Measurements from ENCODE around the gene THRB. TPM values are rescaled to one million over a fixed set of nuclear protein-coding genes. Genes with fewer than 3 reads are reported as not detected.
"Not testable (repeated sequence)": the region's sequence is repeated elsewhere in the genome, so short reads cannot be mapped to it uniquely, and the experiment has no call there.

The THRB gene
- total RNA-seq, 3 donors from 2014 or later: not detected

DNA sequence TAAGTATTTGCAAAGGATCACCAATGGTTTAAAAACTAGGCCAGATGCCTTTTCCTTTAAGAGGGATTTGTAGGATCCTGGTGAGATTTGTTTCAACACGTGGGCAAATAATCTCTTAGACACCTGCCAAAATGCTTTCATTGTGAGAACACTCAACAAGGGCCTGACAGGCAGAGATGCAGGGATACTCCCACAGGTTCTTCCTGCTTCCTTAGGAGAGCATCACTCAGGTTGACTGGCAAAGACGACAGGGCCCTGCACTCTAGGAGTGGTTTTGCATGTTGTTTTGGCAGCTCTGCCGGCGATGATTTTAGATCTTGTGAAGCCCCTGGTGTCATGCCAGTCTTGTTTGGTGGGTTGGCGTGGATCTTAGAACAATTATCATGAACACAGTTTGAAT is 365.1 kb downstream of the THRB start:
- Mint-ChIP-seq H3K9me3 (no peaks in the 10 kb centered on the region), H3K36me3 (ENCODE audit: insufficient read depth) (no peaks in the 10 kb centered on the region), H3K4me1 (ENCODE audit: low read depth) (no peaks in the 10 kb centered on the region), H3K27me3 (ENCODE audit: low read depth) (no peaks in the 10 kb centered on the region), H3K4me3 (no peak overlapping the region)
- ATAC-seq (no peak), DNase-seq (no peak)

DNA sequence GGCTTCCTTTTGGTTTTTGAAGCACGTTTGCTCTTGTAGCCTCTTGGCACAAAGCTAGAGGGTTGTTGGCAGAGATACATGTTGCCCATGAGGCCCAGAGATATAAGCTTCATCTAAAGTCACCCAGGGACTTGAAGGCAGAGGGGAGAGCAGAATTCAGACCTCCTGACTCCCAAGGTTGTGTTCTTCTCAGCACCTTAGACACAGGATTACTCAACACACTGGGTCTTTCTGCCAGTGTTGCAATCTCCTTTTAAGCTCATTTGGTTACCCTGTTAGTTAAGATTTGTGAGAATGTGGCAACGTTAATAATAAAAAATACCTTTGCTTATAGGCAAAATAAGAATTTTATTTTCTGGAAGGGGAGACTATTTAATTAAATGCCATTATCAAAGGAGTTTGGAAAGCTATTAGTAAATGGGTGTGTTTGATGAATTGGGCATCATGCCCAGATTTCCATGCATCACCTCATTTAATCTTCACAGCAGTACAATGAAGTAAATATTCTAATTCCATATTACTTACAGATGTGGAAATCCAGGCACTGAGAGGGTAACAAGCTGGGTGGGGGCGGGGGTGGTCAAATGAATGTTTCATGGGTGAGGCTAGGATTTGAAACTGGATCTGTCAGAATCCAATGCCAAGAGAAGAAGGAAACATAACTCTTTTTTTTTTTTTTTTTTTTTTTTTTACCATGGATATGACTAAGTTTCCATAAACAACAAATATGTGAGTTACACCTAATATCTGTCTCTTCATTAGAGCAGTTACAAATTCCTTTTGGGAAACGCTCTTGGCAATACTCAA is 366.2 kb downstream of the THRB start:
- ATAC-seq (no peak), DNase-seq (no peak)
- Mint-ChIP-seq H3K36me3 (ENCODE audit: insufficient read depth) (no peaks in the 10 kb centered on the region), H3K27me3 (ENCODE audit: low read depth) (no peaks in the 10 kb centered on the region), H3K4me3 (no peak overlapping the region), H3K9me3 (no peaks in the 10 kb centered on the region), H3K4me1 (ENCODE audit: low read depth) (no peaks in the 10 kb centered on the region)

DNA sequence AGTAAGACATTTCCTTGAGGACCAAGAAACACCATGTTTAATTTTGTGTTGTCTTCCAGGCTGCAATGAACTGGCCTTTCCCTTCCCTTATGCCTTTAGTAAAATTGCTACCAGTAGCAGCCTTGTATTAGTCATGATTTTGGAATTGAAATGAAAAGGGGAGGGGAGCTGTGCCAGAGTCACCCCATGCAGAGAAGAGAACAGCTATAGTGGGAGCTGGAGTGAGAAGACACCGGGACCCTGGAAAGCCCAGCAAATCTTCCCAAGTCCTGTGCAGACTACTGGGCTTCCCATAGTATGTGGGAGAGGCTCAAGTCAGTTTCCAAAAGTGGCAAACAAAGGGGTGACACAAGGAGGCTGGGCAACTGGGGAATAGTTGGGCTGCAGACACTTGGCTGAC is 371.1 kb downstream of the THRB start:
- no peaks in the 10 kb centered on the region for H3K4me1 Mint-ChIP-seq (ENCODE audit: low read depth)
- no peaks in the 10 kb centered on the region for H3K9me3 Mint-ChIP-seq
- DNase-seq (no peak), ATAC-seq (no peak)
- H3K27me3 Mint-ChIP-seq (ENCODE audit: low read depth): no peaks in the 10 kb centered on the region
- no peaks in the 10 kb centered on the region for H3K36me3 Mint-ChIP-seq (ENCODE audit: insufficient read depth)
- no peak overlapping the region for H3K4me3 Mint-ChIP-seq

DNA sequence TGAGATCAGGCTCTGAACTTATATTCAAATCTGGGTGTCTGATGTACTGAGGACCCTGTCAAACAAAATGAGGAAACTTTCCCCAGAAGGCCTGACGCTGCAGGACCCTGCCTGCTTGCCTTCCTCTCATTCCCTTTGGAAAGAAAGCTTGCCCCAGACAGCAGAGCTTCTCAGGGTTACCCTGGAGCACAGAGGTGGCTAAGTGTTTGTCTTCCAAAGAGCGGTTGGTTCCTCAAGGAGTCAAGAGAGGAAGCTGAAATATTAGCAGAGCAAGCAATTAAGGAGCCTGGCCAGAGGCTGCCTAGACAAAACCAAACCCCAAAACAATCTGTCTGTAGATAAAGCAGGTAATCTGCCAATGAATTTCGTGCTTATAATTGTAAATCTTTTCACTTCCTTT is 374.2 kb downstream of the THRB start:
- Mint-ChIP-seq H3K4me3 (no peak overlapping the region), H3K36me3 (ENCODE audit: insufficient read depth) (no peaks in the 10 kb centered on the region), H3K4me1 (ENCODE audit: low read depth) (no peaks in the 10 kb centered on the region), H3K9me3 (no peaks in the 10 kb centered on the region), H3K27me3 (ENCODE audit: low read depth) (no peaks in the 10 kb centered on the region)
- DNase-seq: no peak
- no peak for ATAC-seq

DNA sequence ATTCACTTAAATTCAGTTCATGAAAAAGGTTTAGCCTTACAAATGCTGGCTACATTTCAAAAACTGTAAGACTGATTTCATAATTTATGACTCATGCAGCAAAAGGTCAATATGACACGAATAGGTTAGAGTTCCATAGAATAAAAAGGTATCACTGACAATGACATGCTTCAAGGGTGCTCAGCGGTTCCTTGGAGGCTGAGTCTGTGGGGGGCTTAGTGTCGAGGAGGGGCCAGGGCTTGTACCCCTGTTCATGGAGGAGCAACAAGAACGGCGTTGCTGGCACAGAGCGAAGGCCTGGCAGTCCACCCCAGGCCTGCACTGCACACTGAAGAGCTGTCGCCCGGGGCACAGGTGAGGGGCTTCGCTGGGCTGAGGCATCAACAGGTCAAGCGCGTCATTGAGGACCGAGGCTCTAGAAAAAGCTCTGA is 375.3 kb downstream of the THRB start:
- Mint-ChIP-seq H3K4me1 (ENCODE audit: low read depth) (no peaks in the 10 kb centered on the region), H3K36me3 (ENCODE audit: insufficient read depth) (no peaks in the 10 kb centered on the region), H3K9me3 (no peaks in the 10 kb centered on the region), H3K27me3 (ENCODE audit: low read depth) (no peaks in the 10 kb centered on the region), H3K4me3 (no peak overlapping the region)
- DNase-seq: no peak
- no peak for ATAC-seq

DNA sequence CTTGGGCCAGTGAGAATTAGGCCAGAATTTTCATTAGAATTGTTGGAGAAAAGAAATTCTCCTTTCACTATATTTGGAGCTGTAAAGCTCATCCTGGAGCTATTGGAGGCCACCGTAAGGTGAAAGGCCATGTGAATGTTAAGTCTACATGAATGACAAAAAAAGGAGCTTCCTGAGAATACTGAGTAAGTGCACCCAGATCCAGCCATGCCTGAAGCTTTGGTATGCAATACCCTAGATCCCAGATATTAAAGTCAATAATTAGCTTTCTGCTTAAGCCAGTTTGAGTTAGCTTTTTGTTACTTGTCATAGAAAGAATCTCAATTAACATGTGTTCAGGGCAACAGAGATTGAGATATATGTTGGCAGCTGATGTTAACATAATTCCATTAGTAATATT is 377.1 kb downstream of the THRB start:
- ATAC-seq (no peak), DNase-seq (no peak)
- Mint-ChIP-seq H3K9me3 (no peaks in the 10 kb centered on the region), H3K4me1 (ENCODE audit: low read depth) (no peaks in the 10 kb centered on the region), H3K4me3 (no peak overlapping the region), H3K27me3 (ENCODE audit: low read depth) (no peaks in the 10 kb centered on the region), H3K36me3 (ENCODE audit: insufficient read depth) (no peaks in the 10 kb centered on the region)

DNA sequence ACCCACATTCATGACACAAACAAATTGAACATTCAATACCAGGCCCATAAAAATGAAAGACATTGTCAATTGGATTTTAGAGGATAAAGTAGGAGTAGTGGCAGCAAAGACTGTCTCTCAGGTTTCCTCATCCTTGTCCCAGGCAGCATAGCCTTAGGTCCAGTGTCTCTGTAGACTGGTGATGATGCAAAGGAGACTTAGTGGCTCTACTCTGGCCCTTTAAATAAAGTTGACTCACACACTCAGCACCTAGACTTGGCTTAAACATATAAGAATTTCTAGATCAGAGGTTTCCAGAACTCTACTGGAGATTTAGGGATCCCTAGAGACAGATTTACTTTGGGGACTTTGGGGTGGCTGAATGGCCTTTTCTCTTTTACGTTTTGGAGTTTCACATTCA is 382.9 kb downstream of the THRB start:
- Mint-ChIP-seq H3K36me3 (ENCODE audit: insufficient read depth) (no peaks in the 10 kb centered on the region), H3K4me1 (ENCODE audit: low read depth) (no peaks in the 10 kb centered on the region), H3K27me3 (ENCODE audit: low read depth) (no peaks in the 10 kb centered on the region), H3K4me3 (no peak overlapping the region), H3K9me3 (no peaks in the 10 kb centered on the region)
- ATAC-seq: no peak
- DNase-seq: no peak

DNA sequence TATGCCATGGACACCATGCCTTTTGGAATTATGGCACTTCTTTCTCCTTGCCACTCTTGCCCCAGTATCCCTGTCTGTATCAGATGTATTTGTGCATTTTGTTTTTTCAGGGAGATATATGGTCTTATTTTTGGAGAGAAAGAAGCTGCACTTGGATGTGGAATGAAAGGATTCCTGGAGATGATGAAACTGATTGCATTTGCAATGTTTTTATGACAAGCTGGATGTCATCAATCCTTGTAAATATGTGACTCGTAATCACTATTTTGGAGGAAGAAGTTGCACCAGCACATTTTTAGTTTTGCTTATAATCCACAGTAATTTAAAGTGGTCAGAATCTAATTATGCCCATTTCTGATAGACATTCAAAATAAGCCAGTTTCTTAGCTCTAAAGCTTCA is 384.6 kb downstream of the THRB start:
- DNase-seq (no peak), ATAC-seq (no peak)
- Mint-ChIP-seq H3K36me3 (ENCODE audit: insufficient read depth) (no peaks in the 10 kb centered on the region), H3K27me3 (ENCODE audit: low read depth) (no peaks in the 10 kb centered on the region), H3K4me3 (no peak overlapping the region), H3K4me1 (ENCODE audit: low read depth) (no peaks in the 10 kb centered on the region), H3K9me3 (no peaks in the 10 kb centered on the region)

DNA sequence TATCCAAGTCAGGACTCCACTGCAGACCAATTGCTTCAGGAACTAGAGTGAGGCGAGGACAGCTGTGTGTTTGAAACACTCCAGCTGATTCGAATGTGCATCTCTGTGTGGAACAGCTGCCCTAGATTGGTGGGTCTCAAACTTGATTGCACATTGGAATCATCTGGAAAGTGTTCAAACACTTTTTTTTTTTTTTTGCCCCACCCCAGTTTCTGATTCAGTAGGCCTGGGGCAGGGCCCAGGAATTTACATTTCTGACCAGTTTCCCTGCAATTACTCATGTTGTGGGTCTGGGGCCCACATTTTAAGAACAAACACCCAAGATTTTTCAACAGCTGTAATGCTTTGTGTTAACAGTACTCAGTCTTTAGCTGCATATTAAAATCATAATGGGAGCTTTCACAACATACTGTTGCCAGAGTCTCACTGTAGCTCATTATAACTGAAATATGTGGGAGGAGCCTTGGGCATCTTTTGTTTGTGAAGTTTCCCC is 392.9 kb downstream of the THRB start:
- H3K9me3 Mint-ChIP-seq: peaks cover 5% of the 10 kb centered on the region
- no peak for DNase-seq
- no peak for ATAC-seq
- H3K4me3 Mint-ChIP-seq: no peak overlapping the region
- H3K4me1 Mint-ChIP-seq (ENCODE audit: low read depth): no peaks in the 10 kb centered on the region
- H3K36me3 Mint-ChIP-seq (ENCODE audit: insufficient read depth): no peaks in the 10 kb centered on the region
- peaks cover 3% of the 10 kb centered on the region for H3K27me3 Mint-ChIP-seq (ENCODE audit: low read depth)

DNA sequence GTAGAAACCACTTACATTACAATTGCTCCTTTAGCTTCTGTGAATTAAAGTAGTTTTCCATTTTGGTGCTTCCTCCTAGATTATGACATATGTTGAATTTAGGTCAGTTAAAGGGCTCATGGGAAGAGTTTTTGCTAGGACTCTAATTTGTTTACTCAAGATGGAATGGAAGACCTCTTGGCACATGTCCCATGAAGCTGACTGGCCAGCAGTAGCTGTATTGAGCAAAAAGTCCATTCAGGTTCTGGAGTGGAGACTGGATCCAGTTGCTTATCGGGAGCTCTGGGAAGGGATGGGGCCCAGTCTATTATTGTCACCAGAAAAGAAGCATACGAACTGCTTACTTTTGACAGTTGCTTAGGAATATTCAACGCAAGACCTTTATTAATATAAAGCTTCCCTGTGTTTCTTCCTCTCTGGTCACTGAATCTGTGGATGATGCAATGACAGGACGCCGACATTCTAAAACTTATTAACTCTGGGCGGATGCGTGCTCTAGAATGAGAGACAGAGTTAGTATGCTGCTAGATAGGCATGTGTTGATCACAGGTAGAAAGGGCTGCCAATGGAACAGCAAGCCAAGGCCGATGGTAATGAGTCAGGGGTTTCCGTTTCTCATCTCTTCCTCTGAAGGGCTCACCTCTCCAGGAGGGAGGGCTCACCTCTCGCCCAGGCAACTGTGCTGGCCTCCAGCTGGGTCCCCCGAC is 393.8 kb downstream of the THRB start:
- Mint-ChIP-seq H3K4me1 (ENCODE audit: low read depth) (no peaks in the 10 kb centered on the region), H3K9me3 (peaks cover 5% of the 10 kb centered on the region), H3K27me3 (ENCODE audit: low read depth) (peaks cover 3% of the 10 kb centered on the region), H3K36me3 (ENCODE audit: insufficient read depth) (no peaks in the 10 kb centered on the region), H3K4me3 (no peak overlapping the region)
- DNase-seq (no peak), ATAC-seq (no peak)

DNA sequence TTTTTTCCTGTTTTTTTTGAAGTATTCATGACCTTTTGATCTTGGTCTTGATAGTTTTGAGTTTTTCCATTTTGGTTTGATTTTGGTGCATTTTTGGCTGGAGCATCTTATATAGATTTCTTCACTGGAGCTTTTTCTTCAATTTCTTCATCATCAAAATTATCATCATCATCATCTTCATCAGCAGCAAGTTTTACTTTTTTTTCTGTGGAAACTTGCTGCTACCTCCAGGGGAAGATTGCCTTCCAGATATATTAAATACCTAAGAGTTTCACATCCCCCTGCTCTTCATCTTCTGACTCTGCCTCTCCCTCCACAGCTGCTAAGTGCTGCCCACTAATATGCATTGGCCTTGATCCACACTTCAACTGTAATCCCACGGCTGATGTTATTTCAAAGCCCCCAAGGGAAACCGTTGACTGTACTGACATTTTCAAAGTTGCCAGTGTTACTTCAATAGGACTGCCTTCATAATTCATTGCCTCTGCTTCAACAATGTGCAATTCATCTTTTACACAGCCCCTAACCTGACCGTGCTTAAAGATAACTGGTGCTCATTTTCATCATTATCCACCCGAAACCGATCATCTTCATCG is 397.9 kb downstream of the THRB start:
- no peak for ATAC-seq

DNA sequence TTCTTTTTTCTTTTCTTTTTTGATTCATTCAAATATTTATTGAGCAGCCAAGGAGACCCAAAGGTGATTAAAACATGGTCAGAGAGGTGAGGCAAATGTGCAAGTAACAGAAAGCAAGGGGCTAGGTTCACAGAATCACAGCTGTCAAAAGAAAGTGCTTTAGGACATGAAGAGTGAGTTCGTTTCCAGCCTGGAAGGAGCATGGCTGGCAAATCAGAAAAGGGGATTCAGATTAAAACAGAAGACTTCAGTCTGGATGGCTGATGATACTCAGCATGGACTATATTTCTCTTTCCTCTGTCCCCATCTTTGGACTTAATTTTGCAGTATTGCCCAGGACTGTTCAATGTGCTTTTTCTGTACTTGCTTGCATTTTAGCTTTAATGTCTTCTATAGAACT is 398.4 kb downstream of the THRB start:
- Mint-ChIP-seq H3K9me3 (no peaks in the 10 kb centered on the region), H3K4me3 (no peak overlapping the region), H3K36me3 (ENCODE audit: insufficient read depth) (no peaks in the 10 kb centered on the region), H3K27me3 (ENCODE audit: low read depth) (peaks cover 3% of the 10 kb centered on the region), H3K4me1 (ENCODE audit: low read depth) (no peaks in the 10 kb centered on the region)
- DNase-seq (no peak), ATAC-seq (no peak)

More for the DNA sequence above, 397.9 kb downstream of the THRB start:
- H3K27me3 Mint-ChIP-seq (ENCODE audit: low read depth): peaks cover 3% of the 10 kb centered on the region
- no peaks in the 10 kb centered on the region for H3K36me3 Mint-ChIP-seq (ENCODE audit: insufficient read depth)
- H3K4me1 Mint-ChIP-seq (ENCODE audit: low read depth): no peaks in the 10 kb centered on the region
- H3K9me3 Mint-ChIP-seq: no peaks in the 10 kb centered on the region
- H3K4me3 Mint-ChIP-seq: no peak overlapping the region
- no peak for DNase-seq

DNA sequence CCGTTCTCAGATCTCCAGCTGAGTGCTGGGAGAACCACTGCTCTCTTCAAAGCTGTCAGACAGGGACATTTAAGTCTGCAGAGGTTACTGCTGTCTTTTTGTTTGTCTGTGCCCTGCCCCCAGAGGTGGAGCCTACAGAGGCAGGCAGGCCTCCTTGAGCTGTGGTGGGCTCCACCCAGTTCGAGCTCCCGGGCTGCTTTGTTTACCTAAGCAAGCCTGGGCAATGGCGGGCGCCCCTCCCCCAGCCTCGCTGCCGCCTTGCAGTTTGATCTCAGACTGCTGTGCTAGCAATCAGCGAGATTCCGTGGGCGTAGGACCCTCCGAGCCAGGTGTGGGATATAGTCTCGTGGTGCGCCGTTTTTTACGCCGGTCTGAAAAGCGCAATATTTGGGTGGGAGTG is 399.8 kb downstream of the THRB start:
- H3K4me3 Mint-ChIP-seq; H3K9me3 Mint-ChIP-seq; ATAC-seq; DNase-seq; H3K27me3 Mint-ChIP-seq (ENCODE audit: low read depth); H3K4me1 Mint-ChIP-seq (ENCODE audit: low read depth); H3K36me3 Mint-ChIP-seq (ENCODE audit: insufficient read depth): not testable (repeated sequence)

DNA sequence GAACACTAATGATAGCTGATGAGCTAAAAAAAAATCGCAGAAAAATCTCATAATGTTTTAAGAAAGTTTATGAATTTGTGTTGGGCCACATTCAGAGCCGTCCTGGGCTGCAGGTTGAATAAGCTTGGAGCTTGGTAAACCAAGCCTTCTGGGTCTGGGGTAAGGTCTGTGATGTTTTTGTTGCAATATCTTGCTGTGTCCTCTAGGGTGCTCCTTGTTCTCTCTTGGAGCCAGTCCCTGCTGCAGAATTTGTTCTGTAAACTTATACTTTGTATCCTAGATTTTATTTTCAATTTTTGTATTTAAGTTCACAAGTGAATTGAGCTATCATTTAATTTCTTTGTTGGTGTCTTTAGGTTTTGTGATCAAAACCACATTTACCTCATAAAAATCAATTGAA is 405.9 kb downstream of the THRB start:
- no peaks in the 10 kb centered on the region for H3K4me1 Mint-ChIP-seq (ENCODE audit: low read depth)
- no peak overlapping the region for H3K4me3 Mint-ChIP-seq
- H3K36me3 Mint-ChIP-seq (ENCODE audit: insufficient read depth): no peaks in the 10 kb centered on the region
- ATAC-seq (no peak), DNase-seq (no peak)
- H3K9me3 Mint-ChIP-seq: no peaks in the 10 kb centered on the region
- H3K27me3 Mint-ChIP-seq (ENCODE audit: low read depth): peaks cover 1% of the 10 kb centered on the region

DNA sequence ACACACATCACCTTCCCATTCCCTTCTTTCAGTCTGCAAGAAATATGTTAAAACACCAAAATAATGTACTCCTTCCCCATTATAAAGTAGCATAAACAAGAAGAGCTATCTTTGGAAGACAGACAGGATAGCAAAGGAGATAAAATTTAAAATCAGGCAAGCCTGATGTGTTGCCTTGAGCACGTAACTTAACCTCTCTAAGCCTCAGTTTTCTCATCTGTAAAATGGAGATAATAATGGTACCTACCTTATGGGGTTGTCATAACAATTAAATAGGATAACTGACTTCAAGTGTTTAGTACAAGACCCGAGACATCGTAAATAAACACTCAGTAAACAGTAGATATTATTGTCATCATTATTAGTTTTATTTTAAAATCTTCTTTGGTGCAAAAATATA is 407.2 kb downstream of the THRB start:
- H3K4me1 Mint-ChIP-seq (ENCODE audit: low read depth): no peaks in the 10 kb centered on the region
- ATAC-seq: no peak
- peaks cover 1% of the 10 kb centered on the region for H3K27me3 Mint-ChIP-seq (ENCODE audit: low read depth)
- H3K9me3 Mint-ChIP-seq: no peaks in the 10 kb centered on the region
- no peak overlapping the region for H3K4me3 Mint-ChIP-seq
- no peaks in the 10 kb centered on the region for H3K36me3 Mint-ChIP-seq (ENCODE audit: insufficient read depth)
- no peak for DNase-seq

Data from activated T-cell treated with anti-CD3 and anti-CD28 coated beads, Interleukin-2, amount 50 U/mL, for 4 hours (primary cell).